Measurements from ENCODE around the gene INHBB.

INHBB gene

DNA sequence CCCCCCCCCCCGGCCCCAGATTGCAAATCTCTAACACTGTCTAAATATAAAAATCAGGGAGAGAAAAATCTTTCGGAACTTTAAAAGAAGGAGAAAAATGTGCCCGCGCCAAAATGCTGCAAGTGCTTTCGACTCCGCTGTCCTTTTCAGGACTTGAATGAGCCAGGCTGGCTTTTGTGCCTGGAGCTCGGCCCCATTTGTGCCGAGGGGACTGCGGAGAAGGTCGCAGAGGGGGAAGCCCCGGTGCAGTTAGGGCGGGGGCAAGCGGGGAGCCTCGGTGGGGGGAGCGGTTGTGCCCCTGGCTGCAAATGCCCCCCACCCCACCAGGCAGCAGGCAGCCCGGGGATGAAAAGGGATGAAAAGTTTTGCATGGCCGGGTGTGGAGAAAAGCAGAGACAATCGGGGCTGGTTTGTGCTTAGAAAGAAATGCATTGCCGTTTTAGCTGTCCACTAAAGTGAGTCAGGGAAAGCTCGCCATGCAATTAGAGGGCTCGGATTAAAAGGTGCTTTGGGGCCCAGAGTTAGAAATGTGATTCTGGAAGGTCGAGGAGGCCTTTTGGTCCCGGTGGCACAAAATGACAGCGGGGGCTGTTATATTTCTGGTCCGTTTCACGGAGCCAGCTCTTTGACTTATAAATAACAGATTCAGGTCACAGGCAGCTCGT lies 1.6 kb downstream of the INHBB start:
- TF ChIP-seq, protein P1, sequence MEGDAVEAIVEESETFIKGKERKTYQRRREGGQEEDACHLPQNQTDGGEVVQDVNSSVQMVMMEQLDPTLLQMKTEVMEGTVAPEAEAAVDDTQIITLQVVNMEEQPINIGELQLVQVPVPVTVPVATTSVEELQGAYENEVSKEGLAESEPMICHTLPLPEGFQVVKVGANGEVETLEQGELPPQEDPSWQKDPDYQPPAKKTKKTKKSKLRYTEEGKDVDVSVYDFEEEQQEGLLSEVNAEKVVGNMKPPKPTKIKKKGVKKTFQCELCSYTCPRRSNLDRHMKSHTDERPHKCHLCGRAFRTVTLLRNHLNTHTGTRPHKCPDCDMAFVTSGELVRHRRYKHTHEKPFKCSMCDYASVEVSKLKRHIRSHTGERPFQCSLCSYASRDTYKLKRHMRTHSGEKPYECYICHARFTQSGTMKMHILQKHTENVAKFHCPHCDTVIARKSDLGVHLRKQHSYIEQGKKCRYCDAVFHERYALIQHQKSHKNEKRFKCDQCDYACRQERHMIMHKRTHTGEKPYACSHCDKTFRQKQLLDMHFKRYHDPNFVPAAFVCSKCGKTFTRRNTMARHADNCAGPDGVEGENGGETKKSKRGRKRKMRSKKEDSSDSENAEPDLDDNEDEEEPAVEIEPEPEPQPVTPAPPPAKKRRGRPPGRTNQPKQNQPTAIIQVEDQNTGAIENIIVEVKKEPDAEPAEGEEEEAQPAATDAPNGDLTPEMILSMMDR (IDR thresholded peaks at IDR 0.05; ENCODE audit: low read depth, low read length), result no peak
- H3K4me3 ChIP-seq (ENCODE audit: low read depth, low read length), result no peak overlapping the region

DNA sequence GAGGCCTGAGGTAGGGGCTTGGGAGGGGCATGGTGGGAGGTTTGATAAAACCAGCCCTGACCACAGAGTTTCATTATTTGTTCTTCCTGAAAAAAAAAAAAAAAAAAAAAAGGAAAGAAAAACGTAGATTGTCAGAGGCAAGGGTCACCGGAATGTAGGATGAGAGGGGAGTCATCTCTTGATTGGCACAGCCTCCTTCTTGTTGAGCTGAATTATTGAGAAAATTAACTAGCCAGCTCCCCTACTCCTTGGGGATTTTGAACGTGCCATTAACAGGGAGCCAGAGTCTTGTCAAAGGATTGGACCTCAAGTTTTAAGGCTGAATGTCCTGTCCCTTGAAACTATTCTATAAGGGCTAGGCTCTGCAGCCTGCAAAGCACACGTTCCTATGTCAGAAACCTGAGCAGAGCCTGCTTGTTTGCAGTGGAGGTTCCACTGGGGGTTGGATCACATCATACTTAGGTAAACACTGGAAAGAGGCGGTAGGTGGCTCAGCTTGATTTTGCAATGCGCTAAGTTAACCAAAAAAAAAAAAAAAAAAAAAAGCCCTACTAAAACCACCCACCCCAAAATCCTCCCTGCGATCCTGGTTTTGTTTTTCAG lies 2.3 kb downstream of the INHBB start:
- TF ChIP-seq, protein P1 (IDR thresholded peaks at IDR 0.05; ENCODE audit: low read depth, low read length), result no peak
- H3K4me3 ChIP-seq (ENCODE audit: low read depth, low read length), result no peak overlapping the region

DNA sequence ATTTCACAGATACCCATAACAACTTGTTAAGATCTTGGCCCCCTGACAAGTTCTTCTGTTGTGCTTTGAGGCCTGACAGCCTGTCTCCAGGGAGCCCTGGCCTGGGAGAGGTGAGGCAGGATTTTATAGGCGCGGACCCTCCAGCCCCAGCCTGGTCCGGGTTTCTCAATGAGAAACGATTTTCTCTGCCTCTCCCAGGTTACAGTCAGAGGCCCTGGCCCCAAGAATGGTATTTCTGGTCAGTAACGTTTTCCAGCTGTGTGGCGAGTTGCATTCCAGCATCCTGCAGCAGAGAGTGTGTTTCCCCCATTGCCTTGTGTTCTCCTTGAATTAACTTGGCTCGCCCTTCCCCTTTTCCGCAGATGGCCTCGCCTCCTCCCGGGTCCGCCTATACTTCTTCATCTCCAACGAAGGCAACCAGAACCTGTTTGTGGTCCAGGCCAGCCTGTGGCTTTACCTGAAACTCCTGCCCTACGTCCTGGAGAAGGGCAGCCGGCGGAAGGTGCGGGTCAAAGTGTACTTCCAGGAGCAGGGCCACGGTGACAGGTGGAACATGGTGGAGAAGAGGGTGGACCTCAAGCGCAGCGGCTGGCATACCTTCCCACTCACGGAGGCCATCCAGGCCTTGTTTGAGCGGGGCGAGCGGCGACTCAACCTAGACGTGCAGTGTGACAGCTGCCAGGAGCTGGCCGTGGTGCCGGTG lies 3.0 kb downstream of the INHBB start:
- no peak overlapping the region for H3K4me3 ChIP-seq (ENCODE audit: low read depth, low read length)
- TF ChIP-seq, protein P1 (IDR thresholded peaks at IDR 0.05; ENCODE audit: low read depth, low read length), result no peak

DNA sequence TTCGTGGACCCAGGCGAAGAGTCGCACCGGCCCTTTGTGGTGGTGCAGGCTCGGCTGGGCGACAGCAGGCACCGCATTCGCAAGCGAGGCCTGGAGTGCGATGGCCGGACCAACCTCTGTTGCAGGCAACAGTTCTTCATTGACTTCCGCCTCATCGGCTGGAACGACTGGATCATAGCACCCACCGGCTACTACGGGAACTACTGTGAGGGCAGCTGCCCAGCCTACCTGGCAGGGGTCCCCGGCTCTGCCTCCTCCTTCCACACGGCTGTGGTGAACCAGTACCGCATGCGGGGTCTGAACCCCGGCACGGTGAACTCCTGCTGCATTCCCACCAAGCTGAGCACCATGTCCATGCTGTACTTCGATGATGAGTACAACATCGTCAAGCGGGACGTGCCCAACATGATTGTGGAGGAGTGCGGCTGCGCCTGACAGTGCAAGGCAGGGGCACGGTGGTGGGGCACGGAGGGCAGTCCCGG lies 3.5 kb downstream of the INHBB start:
- no peak overlapping the region for H3K4me3 ChIP-seq (ENCODE audit: low read depth, low read length)
- TF ChIP-seq, protein P1 (IDR thresholded peaks at IDR 0.05; ENCODE audit: low read depth, low read length), result no peak

DNA sequence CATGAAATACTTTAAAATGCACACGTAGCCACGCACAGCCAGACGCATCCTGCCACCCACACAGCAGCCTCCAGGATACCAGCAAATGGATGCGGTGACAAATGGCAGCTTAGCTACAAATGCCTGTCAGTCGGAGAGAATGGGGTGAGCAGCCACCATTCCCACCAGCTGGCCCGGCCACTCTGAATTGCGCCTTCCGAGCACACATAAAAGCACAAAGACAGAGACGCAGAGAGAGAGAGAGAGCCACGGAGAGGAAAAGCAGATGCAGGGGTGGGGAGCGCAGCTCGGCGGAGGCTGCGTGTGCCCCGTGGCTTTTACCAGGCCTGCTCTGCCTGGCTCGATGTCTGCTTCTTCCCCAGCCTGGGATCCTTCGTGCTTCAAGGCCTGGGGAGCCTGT lies 4.1 kb downstream of the INHBB start:
- TF ChIP-seq, protein P1 (IDR thresholded peaks at IDR 0.05; ENCODE audit: low read depth, low read length), result no peak
- no peak overlapping the region for H3K4me3 ChIP-seq (ENCODE audit: low read depth, low read length)

DNA sequence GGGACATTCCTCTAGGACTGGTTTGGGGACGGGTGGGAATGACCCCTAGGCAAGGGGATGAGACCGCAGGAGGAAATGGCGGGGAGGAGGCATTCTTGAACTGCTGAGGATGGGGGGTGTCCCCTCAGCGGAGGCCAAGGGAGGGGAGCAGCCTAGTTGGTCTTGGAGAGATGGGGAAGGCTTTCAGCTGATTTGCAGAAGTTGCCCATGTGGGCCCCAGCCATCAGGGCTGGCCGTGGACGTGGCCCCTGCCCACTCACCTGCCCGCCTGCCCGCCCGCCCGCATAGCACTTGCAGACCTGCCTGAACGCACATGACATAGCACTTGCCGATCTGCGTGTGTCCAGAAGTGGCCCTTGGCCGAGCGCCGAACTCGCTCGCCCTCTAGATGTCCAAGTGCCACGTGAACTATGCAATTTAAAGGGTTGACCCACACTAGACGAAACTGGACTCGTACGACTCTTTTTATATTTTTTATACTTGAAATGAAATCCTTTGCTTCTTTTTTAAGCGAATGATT lies 4.9 kb downstream of the INHBB start:
- no peak overlapping the region for H3K4me3 ChIP-seq (ENCODE audit: low read depth, low read length)
- TF ChIP-seq, protein P1 (IDR thresholded peaks at IDR 0.05; ENCODE audit: low read depth, low read length), result no peak
